Activated CD8-positive, alpha-beta memory T cell treated with anti-CD3 and anti-CD28 coated beads, Interleukin-2, amount 50 U/mL, for 4 hours (primary cell): ENCODE data around the gene VRK1.

Source experiments
- DNase-seq: peaks from one replicate; pipeline ENCODE4 v3.0.0-alpha.2; 2020

The VRK1 gene

GRCh38 chr14:96888593-96888992, 91.4 kb downstream of the VRK1 start:
- DNase-seq = no peak

GRCh38 chr14:96889091-96889490, 91.9 kb downstream of the VRK1 start:
- no peak for DNase-seq

GRCh38 chr14:96893966-96894622, 96.9 kb downstream of the VRK1 start:
- DNase-seq = no peak

- DNase-seq = no peak
Observed at GRCh38 chr14:96894966-96895365, 97.8 kb downstream of the VRK1 start.

GRCh38 chr14:96895658-96896271, 98.6 kb downstream of the VRK1 start:
- DNase-seq = no peak

- no peak for DNase-seq
Observed at GRCh38 chr14:96897184-96897583, 100.0 kb downstream of the VRK1 start.

GRCh38 chr14:96901227-96901626, 104.0 kb downstream of the VRK1 start:
- no peak for DNase-seq

GRCh38 chr14:96902004-96902403, 104.8 kb downstream of the VRK1 start:
- DNase-seq = no peak

- no peak for DNase-seq
Observed at GRCh38 chr14:96903444-96904023, 106.4 kb downstream of the VRK1 start.

GRCh38 chr14:96904201-96904600, 107.0 kb downstream of the VRK1 start:
- no peak for DNase-seq

GRCh38 chr14:96905065-96905464, 107.9 kb downstream of the VRK1 start:
- no peak for DNase-seq

GRCh38 chr14:96905825-96906224, 108.6 kb downstream of the VRK1 start:
- DNase-seq = no peak

GRCh38 chr14:96906434-96906833, 109.3 kb downstream of the VRK1 start:
- DNase-seq = no peak

GRCh38 chr14:96909841-96910364, 112.7 kb downstream of the VRK1 start:
- no peak for DNase-seq

GRCh38 chr14:96911499-96912149, 114.4 kb downstream of the VRK1 start:
- DNase-seq = no peak

GRCh38 chr14:96914571-96915128, 117.5 kb downstream of the VRK1 start:
- DNase-seq = no peak

GRCh38 chr14:96915478-96915877, 118.3 kb downstream of the VRK1 start:
- DNase-seq = no peak

- no peak for DNase-seq
Observed at GRCh38 chr14:96916751-96917150, 119.6 kb downstream of the VRK1 start.

GRCh38 chr14:96917442-96917963, 120.3 kb downstream of the VRK1 start:
- DNase-seq = no peak

GRCh38 chr14:96920023-96920422, 122.8 kb downstream of the VRK1 start:
- no peak for DNase-seq

GRCh38 chr14:96920820-96921219, 123.6 kb downstream of the VRK1 start:
- DNase-seq = no peak

GRCh38 chr14:96922986-96923385, 125.8 kb downstream of the VRK1 start:
- DNase-seq = no peak

- DNase-seq = no peak
Observed at GRCh38 chr14:96925422-96925821, 128.2 kb downstream of the VRK1 start.
